Testis (tissue), 2 donors: ENCODE measurements around the gene BASP1.

Source experiments
- POLR2A ChIP-seq: fragments of 450-650 bp; IDR thresholded peaks from one replicate; pipeline ENCODE4 v1.6.1; 2017; ENCODE audit warnings: antibody characterized with exemption, mild to moderate bottlenecking, moderate library complexity
- TF ChIP-seq, protein P1 (sequence below), 3 experiments: fragments of 450-650 bp in 2 of 3; fragments of 200-600 bp in 1 of 3; sonication (generic) in 1 of 3; IDR thresholded peaks; one replicate each; pipeline ENCODE4 v1.5.1; 2016 to 2019; ENCODE audit warnings: antibody characterized with exemption in 3 of 3, mild to moderate bottlenecking in 2 of 3, moderate library complexity in 1 of 3

DNA sequence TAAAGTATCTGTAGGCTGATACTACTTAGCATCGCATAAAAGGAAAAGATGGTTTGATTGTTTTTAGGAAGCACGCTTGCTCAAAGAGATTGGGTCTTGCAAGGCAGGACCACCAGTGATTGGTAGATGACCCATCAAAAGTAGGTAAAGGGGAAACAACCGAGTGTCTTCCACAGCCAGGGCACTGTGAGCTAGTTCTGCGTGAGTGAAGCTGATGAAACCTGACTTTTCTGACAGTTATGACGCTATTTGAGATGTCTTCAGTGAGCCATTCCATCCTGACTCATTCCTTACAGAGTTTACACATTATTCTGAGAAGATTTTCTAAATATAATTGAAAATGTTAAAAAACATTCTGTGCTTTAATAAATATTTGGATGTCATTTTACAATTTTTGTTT, 49.7 kb downstream of the BASP1 start:
- TF ChIP-seq, protein P1, sequence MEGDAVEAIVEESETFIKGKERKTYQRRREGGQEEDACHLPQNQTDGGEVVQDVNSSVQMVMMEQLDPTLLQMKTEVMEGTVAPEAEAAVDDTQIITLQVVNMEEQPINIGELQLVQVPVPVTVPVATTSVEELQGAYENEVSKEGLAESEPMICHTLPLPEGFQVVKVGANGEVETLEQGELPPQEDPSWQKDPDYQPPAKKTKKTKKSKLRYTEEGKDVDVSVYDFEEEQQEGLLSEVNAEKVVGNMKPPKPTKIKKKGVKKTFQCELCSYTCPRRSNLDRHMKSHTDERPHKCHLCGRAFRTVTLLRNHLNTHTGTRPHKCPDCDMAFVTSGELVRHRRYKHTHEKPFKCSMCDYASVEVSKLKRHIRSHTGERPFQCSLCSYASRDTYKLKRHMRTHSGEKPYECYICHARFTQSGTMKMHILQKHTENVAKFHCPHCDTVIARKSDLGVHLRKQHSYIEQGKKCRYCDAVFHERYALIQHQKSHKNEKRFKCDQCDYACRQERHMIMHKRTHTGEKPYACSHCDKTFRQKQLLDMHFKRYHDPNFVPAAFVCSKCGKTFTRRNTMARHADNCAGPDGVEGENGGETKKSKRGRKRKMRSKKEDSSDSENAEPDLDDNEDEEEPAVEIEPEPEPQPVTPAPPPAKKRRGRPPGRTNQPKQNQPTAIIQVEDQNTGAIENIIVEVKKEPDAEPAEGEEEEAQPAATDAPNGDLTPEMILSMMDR (IDR thresholded peaks at IDR 0.05): no peak
- no peak for TF ChIP-seq POLR2A
